Occipital lobe (tissue), 2 donors: ENCODE results near the gene TRMT11. TPM values are rescaled to one million over a fixed set of nuclear protein-coding genes. Genes with fewer than 3 reads are reported as not detected.
"Not testable (repeated sequence)": the region's sequence is repeated elsewhere in the genome, so short reads cannot be mapped to it uniquely, and the experiment has no call there.

ENCODE experiments used
- DNase-seq: peaks from one replicate; lab custom pipeline; 2025; lab: John Stamatoyannopoulos, UW
- total RNA-seq: library from RNA; depleted of rRNA; stranded (reverse); fragments of >200 nt; gene quantifications from one replicate; pipeline ENCODE4 v1.2.3, GENCODE V29; 2014

Gene TRMT11
- total RNA-seq, 1 donor from 2014 or later: 39.5 TPM

GRCh38 chr6:126041516-126041915 is 55.2 kb downstream of the TRMT11 start:
- DNase-seq: no peak

- no peak for DNase-seq
These were observed 55.7 kb downstream of the TRMT11 start for GRCh38 chr6:126042001-126042419.

GRCh38 chr6:126047648-126048047 is 61.3 kb downstream of the TRMT11 start:
- no peak for DNase-seq

- DNase-seq: no peak
These were observed 62.3 kb downstream of the TRMT11 start for GRCh38 chr6:126048635-126049034.

GRCh38 chr6:126050795-126051194 is 64.5 kb downstream of the TRMT11 start:
- DNase-seq: no peak

GRCh38 chr6:126051791-126052190 is 65.5 kb downstream of the TRMT11 start:
- no peak for DNase-seq

GRCh38 chr6:126052485-126052884 is 66.1 kb downstream of the TRMT11 start:
- no peak for DNase-seq

- no peak for DNase-seq
These were observed 67.9 kb downstream of the TRMT11 start for GRCh38 chr6:126054258-126054702.

- no peak for DNase-seq
These were observed 68.5 kb downstream of the TRMT11 start for GRCh38 chr6:126054802-126055201.

GRCh38 chr6:126055449-126055848 is 69.1 kb downstream of the TRMT11 start:
- DNase-seq: no peak

- no peak for DNase-seq
These were observed 70.1 kb downstream of the TRMT11 start for GRCh38 chr6:126056355-126057004.

GRCh38 chr6:126058085-126058484 is 71.7 kb downstream of the TRMT11 start:
- DNase-seq: not testable (repeated sequence)

GRCh38 chr6:126060400-126060799 is 74.1 kb downstream of the TRMT11 start:
- DNase-seq: no peak

GRCh38 chr6:126063512-126064146 is 77.3 kb downstream of the TRMT11 start:
- no peak for DNase-seq

- no peak for DNase-seq
These were observed 78.0 kb downstream of the TRMT11 start for GRCh38 chr6:126064257-126064747.

- DNase-seq: no peak
These were observed 78.5 kb downstream of the TRMT11 start for GRCh38 chr6:126064748-126065401.

GRCh38 chr6:126066053-126067048 is 80.0 kb downstream of the TRMT11 start:
- DNase-seq: no peak

GRCh38 chr6:126067073-126067472 is 80.7 kb downstream of the TRMT11 start:
- DNase-seq: no peak

- DNase-seq: no peak
These were observed 83.1 kb downstream of the TRMT11 start for GRCh38 chr6:126069449-126069848.

GRCh38 chr6:126071000-126071647 is 84.8 kb downstream of the TRMT11 start:
- no peak for DNase-seq

- no peak for DNase-seq
These were observed 85.8 kb downstream of the TRMT11 start for GRCh38 chr6:126072172-126072571.
